ENCODE results near the gene IL17RE. TPM values are rescaled to one million over a fixed set of nuclear protein-coding genes. Genes with fewer than 3 reads are reported as not detected.

Gene IL17RE
- total RNA-seq, 2 donors from 2014 or later = 1.2 to 1.6 TPM

- Mint-ChIP-seq H3K4me3 (no peak overlapping the region), H3K9me3 (no peaks in the 10 kb centered on the region), H3K36me3 (ENCODE audit: low read depth) (no peaks in the 10 kb centered on the region), H3K27me3 (ENCODE audit: insufficient read depth) (peaks cover 8% of the 10 kb centered on the region), H3K27ac (no peak overlapping the region), H3K4me1 (no peaks in the 10 kb centered on the region)
- Histone ChIP-seq H3K27me3 (ENCODE audit: control insufficient read depth, insufficient read depth, low read length, poor library complexity, severe bottlenecking) (no peaks in the 10 kb centered on the region), H3K27ac (ENCODE audit: low read depth, low read length) (no peak overlapping the region), H3K36me3 (ENCODE audit: control insufficient read depth, insufficient read depth, low read length) (no peaks in the 10 kb centered on the region), H3K9ac (ENCODE audit: extremely low read depth, low read length, poor library complexity, severe bottlenecking) (no peak overlapping the region), H3K9me3 (ENCODE audit: control insufficient read depth, low read length) (no peaks in the 10 kb centered on the region), H3K4me1 (ENCODE audit: control insufficient read depth, insufficient read depth, low read length) (no peaks in the 10 kb centered on the region), H3K4me3 (ENCODE audit: low read length) (no peak overlapping the region)
- no peak for TF ChIP-seq CTCF (conservative IDR thresholded peaks at IDR 0.05)
- WGBS, 2 experiments (ENCODE audit: insufficient coverage in 1 of 2, insufficient read length in 1 of 2) = 86 to 91% methylated on average over 3 to 12 of the region's 12 CpGs
- DNase-seq = no peak
These were observed 25.7 kb upstream of the IL17RE start for GRCh38 chr3:9876991-9877390.

GRCh38 chr3:9878700-9879099 lies 23.9 kb upstream of the IL17RE start:
- no peaks in the 10 kb centered on the region for H3K4me1 ChIP-seq (ENCODE audit: control insufficient read depth, insufficient read depth, low read length)
- Mint-ChIP-seq H3K4me1 (no peaks in the 10 kb centered on the region), H3K9me3 (no peaks in the 10 kb centered on the region), H3K36me3 (ENCODE audit: low read depth) (no peaks in the 10 kb centered on the region), H3K4me3 (no peak overlapping the region), H3K27ac (no peak overlapping the region), H3K27me3 (ENCODE audit: insufficient read depth) (peaks cover 8% of the 10 kb centered on the region)
- H3K27me3 ChIP-seq (ENCODE audit: control insufficient read depth, insufficient read depth, low read length, poor library complexity, severe bottlenecking) = no peaks in the 10 kb centered on the region
- no peak overlapping the region for H3K9ac ChIP-seq (ENCODE audit: extremely low read depth, low read length, poor library complexity, severe bottlenecking)
- H3K27ac ChIP-seq (ENCODE audit: low read depth, low read length) = no peak overlapping the region
- TF ChIP-seq CTCF (conservative IDR thresholded peaks at IDR 0.05) = no peak
- H3K36me3 ChIP-seq (ENCODE audit: control insufficient read depth, insufficient read depth, low read length) = no peaks in the 10 kb centered on the region
- H3K9me3 ChIP-seq (ENCODE audit: control insufficient read depth, low read length) = no peaks in the 10 kb centered on the region
- DNase-seq = no peak
- 90 to 100% methylated on average over 3 to 5 of the region's 5 CpGs for WGBS, 2 experiments (ENCODE audit: insufficient coverage in 1 of 2, insufficient read length in 1 of 2)
- H3K4me3 ChIP-seq (ENCODE audit: low read length) = no peak overlapping the region

GRCh38 chr3:9879830-9880549 lies 22.7 kb upstream of the IL17RE start, which contains the start of gene CIDEC:
TSS of gene CIDEC (minus strand) at chr3:9880253. CDS start at chr3:9878486, 1,767 bp downstream.
- H3K4me3 Mint-ChIP-seq = no peak within 1 kb of the TSS
- peaks cover 8% of the 10 kb centered on the region for H3K27me3 Mint-ChIP-seq (ENCODE audit: insufficient read depth)
- TF ChIP-seq CTCF (conservative IDR thresholded peaks at IDR 0.05) = no peak
- H3K9me3 ChIP-seq (ENCODE audit: control insufficient read depth, low read length) = no peaks in the 10 kb centered on the region
- no peak within 1 kb of the TSS for H3K27ac Mint-ChIP-seq
- no peak for DNase-seq
- no peaks in the 10 kb centered on the region for H3K36me3 Mint-ChIP-seq (ENCODE audit: low read depth)
- H3K36me3 ChIP-seq (ENCODE audit: control insufficient read depth, insufficient read depth, low read length) = no peaks in the 10 kb centered on the region
- no peaks in the 10 kb centered on the region for H3K4me1 ChIP-seq (ENCODE audit: control insufficient read depth, insufficient read depth, low read length)
- no peak within 1 kb of the TSS for H3K4me3 ChIP-seq (ENCODE audit: low read length)
- 94 to 95% methylated on average over 2 to 7 of the region's 7 CpGs for WGBS, 2 experiments (ENCODE audit: insufficient coverage in 1 of 2, insufficient read length in 1 of 2)
- no peak within 1 kb of the TSS for H3K9ac ChIP-seq (ENCODE audit: extremely low read depth, low read length, poor library complexity, severe bottlenecking)
- no peaks in the 10 kb centered on the region for H3K4me1 Mint-ChIP-seq
- no peaks in the 10 kb centered on the region for H3K27me3 ChIP-seq (ENCODE audit: control insufficient read depth, insufficient read depth, low read length, poor library complexity, severe bottlenecking)
- no peaks in the 10 kb centered on the region for H3K9me3 Mint-ChIP-seq
- H3K27ac ChIP-seq (ENCODE audit: low read depth, low read length) = no peak within 1 kb of the TSS
